NCI-H2196 treated with DMSO at 0.1 percent for 48 hours (cell line): Measurements from ENCODE around the gene EFHC1.
"Not testable (repeated sequence)": the region's sequence is repeated elsewhere in the genome, so short reads cannot be mapped to it uniquely, and the experiment has no call there.

Source experiments
- DNase-seq: peaks from one replicate; lab custom pipeline; 2025; ENCODE audit not compliant: unreplicated experiment; lab: John Stamatoyannopoulos, UW

Gene EFHC1

DNA sequence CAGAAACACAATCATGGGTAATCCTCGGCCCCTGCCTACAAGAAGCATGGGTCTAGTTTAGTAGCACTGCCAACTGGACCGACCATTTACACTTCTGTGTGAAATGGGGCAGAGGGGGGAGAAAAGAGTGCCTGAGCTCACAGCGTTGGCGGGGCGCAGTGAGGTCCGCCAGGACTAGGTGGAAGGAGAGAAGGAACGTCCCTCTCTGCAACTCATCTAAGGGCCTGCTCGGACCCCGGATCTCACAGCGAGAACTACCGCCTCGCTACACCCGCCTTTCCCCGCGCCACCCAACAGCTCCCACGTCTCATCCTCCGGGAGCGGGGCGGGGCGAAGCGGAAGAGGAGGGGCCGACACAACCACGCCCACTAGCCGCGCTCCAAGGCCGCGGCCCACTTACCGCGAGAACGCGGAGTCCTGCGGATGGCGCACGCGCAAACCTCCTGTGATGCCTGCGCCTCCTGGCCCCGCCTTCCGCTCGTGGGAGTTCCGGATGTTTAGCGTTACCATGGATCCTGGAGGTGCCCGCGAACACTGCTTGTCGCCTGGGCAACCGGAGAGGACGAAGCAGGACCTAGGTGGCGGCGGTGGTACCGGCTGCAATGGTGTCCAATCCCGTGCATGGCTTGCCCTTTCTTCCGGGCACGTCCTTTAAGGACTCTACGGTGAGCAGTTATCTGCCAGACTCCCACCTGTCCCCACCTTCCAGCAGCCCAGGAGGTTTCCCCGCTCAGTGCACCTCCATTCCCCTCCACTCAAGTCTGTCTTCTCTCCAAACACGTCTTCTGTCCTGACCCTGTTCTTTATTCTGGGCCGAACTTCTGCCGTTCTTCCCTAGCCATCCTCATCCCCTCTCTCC is at the start of gene EFHC1:
EFHC1 (plus strand) TSS at position 534 of the 859 bp plus-strand sequence; CDS start at position 603, 69 bp downstream.
- DNase-seq = peak; percentile 95

DNA sequence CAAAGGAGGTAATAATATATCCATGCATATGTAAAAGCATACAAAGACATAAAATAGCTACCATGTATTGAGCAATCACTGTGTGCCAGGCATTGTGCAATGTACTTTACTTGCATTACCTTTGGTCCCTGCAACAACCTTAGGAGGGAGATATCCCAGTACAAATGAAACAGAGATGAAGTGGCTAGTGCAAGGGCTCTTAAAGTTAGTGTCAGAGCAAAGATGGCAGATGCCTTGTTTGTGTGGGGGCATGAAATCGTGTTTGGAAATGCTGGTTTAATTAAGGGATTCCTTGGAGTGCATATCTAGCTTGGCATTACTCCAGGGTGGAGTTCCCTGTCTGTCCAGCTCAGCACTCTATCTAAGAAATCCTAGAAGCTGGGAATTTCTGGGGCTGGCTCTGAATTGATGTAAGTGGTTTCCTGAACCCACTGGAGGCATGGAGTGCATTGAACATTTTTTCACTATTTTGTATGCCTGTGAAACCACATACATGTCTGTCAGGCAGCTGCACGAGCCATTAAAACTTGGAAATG is 48.4 kb upstream of the EFHC1 start:
- no peak for DNase-seq

DNA sequence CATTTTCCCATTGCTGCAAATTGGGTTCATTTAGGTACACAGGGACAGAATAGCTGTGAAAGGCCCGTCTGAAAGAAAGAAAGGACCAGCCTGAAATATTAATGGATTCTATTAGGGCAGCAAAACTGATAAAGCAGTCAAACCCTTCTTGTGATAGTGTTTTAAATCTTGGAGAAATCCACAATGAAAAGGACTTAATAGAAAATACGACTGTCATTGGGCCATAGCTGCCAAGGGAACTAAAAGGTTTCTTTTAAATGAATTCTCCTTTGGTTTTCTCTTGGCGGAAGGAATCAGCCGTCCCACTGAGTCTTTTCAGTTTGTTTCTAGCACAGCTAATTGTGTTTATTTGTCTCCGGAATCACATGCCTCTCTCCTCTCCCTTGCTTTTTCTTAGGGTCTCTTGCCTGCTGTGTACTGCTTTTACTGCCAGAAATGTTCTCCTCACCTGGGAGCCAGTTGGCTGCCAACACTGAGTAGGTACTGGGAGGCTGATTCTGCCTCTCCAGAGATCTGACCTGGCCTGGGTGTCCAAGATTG is 46.9 kb upstream of the EFHC1 start:
- DNase-seq = no peak

- no peak for DNase-seq
These were observed 45.9 kb upstream of the EFHC1 start for GRCh38 chr6:52374247-52374646.

DNA sequence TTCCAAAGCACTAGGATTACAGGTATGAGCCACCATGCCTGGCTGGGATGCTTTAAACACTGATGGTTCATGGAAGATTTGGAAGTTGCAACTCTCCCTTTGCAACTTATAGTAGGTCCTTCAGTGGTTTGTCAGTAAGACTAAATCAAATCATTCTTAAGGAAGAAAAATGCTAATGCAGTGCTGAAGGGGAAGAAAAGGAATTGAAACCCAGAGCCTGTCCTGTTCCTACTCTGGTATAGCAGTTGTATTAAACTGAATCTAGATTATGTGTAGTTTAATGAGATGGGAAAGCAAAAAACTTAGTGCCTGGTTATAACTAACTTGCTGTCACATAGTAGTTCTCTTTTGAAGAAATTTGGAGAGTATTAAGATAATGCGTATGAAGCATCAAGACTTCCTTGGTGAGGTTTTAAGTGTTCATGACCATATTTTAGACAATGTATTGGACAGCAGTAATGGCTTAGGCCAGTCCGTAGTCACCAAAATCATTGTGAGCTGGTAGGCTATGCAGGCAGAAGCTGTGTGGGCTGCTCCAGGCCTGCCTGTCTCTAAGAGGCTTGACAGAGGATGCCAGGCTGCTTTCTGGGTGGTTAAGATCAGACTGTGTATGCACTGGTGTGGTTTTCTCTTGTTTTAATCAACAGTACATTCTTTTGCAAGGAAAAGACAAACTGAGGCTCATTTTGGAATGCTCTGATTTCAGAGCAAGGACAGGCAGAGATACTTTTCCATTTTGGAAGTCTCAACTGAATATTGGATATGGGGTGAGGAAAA is 44.2 kb upstream of the EFHC1 start:
- DNase-seq = no peak

GRCh38 chr6:52376763-52377162 is 43.4 kb upstream of the EFHC1 start:
- DNase-seq = no peak

- no peak for DNase-seq
These were observed 42.5 kb upstream of the EFHC1 start for GRCh38 chr6:52377538-52378221.

GRCh38 chr6:52381249-52381648 is 38.9 kb upstream of the EFHC1 start:
- no peak for DNase-seq

GRCh38 chr6:52384145-52384766 is 35.9 kb upstream of the EFHC1 start:
- no peak for DNase-seq

- DNase-seq = no peak
These were observed 35.1 kb upstream of the EFHC1 start for GRCh38 chr6:52385074-52385473.

DNA sequence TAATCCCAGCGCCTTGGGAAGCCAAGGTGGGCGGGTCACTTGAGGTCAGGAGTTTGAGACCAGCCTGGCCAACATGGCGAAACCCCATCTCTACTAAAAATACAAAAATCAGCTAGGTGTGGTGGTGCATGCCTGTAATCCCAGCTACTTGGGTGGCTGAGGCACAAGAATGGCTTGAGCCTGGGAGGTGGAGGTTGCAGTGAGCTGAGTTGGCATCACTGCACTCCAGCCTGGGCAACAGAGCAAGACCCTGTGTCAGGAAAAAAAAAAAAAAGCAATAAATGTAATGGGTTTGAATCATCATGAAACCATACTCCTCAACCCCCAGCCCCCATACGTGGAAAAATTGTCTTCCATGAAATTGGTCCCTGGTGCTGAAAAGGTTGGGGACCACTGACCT is 32.0 kb upstream of the EFHC1 start:
- not testable (repeated sequence) for DNase-seq

- DNase-seq = no peak
These were observed 31.4 kb upstream of the EFHC1 start for GRCh38 chr6:52388790-52389189.

- no peak for DNase-seq
These were observed 30.9 kb upstream of the EFHC1 start for GRCh38 chr6:52389264-52389625.

DNA sequence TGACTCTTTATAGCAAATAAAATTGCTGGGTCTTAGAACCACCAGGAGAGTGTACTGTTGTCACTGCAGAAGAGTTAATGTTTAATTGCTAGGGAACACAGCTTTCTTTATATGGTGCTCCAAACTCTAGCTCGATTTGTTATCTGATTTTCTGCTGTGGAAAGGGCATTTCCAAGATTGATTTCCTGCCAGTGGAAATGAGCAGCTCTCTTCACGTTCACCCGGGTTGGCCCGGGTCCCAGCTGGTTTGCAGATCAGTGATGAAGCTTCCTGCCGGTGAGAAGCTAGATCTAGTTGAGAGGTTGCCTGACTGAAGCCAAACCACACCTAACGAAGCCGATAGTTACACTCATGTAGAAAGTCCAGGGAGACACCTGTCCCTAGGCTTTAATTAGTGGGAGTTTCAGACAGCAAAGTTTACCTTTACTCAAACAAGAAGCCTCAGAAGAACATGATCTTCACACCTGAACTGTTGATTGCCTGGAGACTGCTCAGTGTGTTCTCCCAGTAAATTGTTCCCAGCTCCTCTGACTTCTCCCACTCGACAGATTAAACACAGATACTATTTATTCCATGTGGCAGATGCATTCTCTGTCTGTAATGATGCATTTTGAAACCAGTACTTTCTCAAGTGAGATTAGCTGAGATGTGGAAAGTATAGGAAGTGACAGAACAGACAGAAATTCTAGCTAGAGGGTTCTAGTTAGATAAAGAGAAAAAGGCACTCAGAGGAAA is 30.3 kb upstream of the EFHC1 start:
- peak; percentile 76 for DNase-seq

DNA sequence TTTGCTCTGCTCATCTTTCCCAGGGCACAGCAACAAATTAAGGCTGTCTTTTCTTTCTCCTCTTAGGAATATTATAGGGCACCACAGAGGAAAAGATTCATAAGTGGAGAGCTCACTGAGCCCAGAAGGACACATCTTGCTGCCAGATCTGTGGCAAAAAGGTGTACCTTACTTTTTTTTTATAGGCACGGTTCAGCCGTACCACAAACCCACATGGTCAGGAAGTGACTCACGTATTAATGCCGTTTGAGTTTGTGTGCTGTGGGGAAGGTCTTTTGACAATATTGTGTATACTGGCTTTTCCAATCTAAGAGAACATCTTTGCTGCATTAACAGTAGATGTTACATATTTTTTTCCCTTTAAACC is 29.8 kb upstream of the EFHC1 start:
- DNase-seq = no peak

DNA sequence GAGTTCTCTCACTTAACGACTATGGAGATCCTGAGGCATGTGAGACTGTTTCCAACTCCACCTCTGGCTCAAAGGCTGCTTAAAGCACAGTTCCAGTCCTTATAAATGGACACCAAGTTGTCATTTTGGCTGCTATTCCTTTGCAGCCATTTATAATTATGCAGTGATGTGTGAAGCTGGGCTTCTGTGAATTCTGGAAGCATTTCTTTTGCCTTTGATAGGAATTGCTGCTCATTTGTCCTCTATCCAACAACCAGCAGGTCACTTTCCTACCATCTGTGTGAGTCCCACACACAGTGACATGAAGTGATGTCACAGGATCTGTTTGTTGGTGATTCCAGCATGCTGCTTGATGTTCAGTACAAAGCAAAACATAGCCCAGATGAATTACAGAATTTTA is 28.5 kb upstream of the EFHC1 start:
- DNase-seq = no peak

GRCh38 chr6:52392944-52393343 is 27.2 kb upstream of the EFHC1 start:
- DNase-seq = no peak

GRCh38 chr6:52393780-52394179 is 26.4 kb upstream of the EFHC1 start:
- DNase-seq = no peak

- DNase-seq = no peak
These were observed 25.9 kb upstream of the EFHC1 start for GRCh38 chr6:52394251-52394666.

DNA sequence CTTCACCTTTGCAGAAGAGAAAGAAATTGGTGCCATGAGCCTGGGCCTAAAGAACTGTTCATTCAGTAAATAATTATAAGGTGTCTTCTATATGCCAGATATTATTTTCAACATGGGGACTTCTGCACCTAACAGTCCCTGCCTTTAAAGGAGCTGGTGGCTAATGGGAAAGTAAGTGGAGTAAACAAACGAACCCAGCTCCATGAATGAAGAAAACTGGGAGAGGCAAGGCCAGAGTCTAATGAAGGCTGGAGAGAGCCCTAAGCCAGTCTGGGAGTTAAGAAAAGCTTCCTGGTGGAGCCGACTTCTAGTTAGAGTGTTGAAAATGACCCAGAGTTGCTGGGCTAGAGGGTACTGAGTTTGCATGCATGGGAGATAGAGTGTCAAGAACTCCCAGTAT is 24.2 kb upstream of the EFHC1 start:
- no peak for DNase-seq
